Natural killer cell (primary cell): Measurements from ENCODE around the gene CST9L. TPM values are rescaled to one million over a fixed set of nuclear protein-coding genes. Genes with fewer than 3 reads are reported as not detected.

ENCODE experiments used
- ATAC-seq, 3 donors: fragments of 150-1000 bp in 2 of 3; fragments of 200-7000 bp in 1 of 3; cut with Tn5 transposase; 1 replicate in 1 of 3; 2 replicates in 2 of 3; pipeline ENCODE4 v1.10.0; 2021; ENCODE audit warnings: mild to moderate bottlenecking in 2 of 3, moderate library complexity in 2 of 3
- DNase-seq, 2 donors: peaks; one replicate each; pipeline versions ENCODE4 v3.0.0 to v3.0.0-alpha.2; 2013 to 2021; ENCODE audit warnings: mixed read lengths in 1 of 2
- H3K27ac ChIP-seq: one replicate; pipeline ENCODE4 v1.5.1; 2013; ENCODE audit warnings: mild to moderate bottlenecking, low read length
- H3K27me3 ChIP-seq: one replicate; pipeline ENCODE4 v1.6.1; 2013; ENCODE audit warnings: low read length; ENCODE audit not compliant: control insufficient read depth, insufficient read depth
- H3K36me3 ChIP-seq: one replicate; pipeline ENCODE4 v1.6.1; 2013; ENCODE audit warnings: low read length; ENCODE audit not compliant: control insufficient read depth, insufficient read depth
- H3K4me1 ChIP-seq: one replicate; pipeline ENCODE4 v1.6.1; 2013; ENCODE audit warnings: low read length; ENCODE audit not compliant: control insufficient read depth, insufficient read depth
- H3K4me3 ChIP-seq: one replicate; pipeline ENCODE4 v1.5.1; 2013; ENCODE audit warnings: low read length
- H3K9me3 ChIP-seq: one replicate; pipeline ENCODE4 v1.6.1; 2013; ENCODE audit warnings: low read length; ENCODE audit not compliant: control insufficient read depth, insufficient read depth
- H3K27ac Mint-ChIP-seq, 2 donors: one replicate each; pipeline ENCODE4 v1.8.0; 2022; ENCODE audit warnings: mild to moderate bottlenecking in 2 of 2, mixed read lengths in 2 of 2, moderate library complexity in 1 of 2
- H3K27me3 Mint-ChIP-seq, 2 donors: one replicate each; pipeline ENCODE4 v1.8.0; 2022; ENCODE audit warnings: low read depth in 2 of 2, mixed read lengths in 2 of 2
- H3K36me3 Mint-ChIP-seq: one replicate; pipeline ENCODE4 v1.8.0; 2022; ENCODE audit warnings: mixed read lengths
- H3K4me1 Mint-ChIP-seq, 2 donors: one replicate each; pipeline ENCODE4 v1.8.0; 2022; ENCODE audit warnings: mixed read lengths in 2 of 2
- H3K4me3 Mint-ChIP-seq: one replicate; pipeline ENCODE4 v1.8.0; 2022; ENCODE audit warnings: mild to moderate bottlenecking, moderate library complexity, mixed read lengths
- H3K9me3 Mint-ChIP-seq, 2 donors: one replicate each; pipeline ENCODE4 v1.8.0; 2022; ENCODE audit warnings: mixed read lengths in 2 of 2
- WGBS: methylation state at CpG from one replicate; pipeline ENCODE4 v1.1.7; 2013; ENCODE audit warnings: missing lambda C conversion rate; ENCODE audit not compliant: insufficient coverage; 5-methylcytosine and 5-hydroxymethylcytosine counted together
- intact Hi-C: fragments of 100-400 bp; cut with micrococcal nuclease; formaldehyde crosslinking; loops from one replicate; pipeline ENCODE4 v1.14.2; 2022
- total RNA-seq, 4 donors: library from RNA; stranded (reverse); fragments of 120-200 nt in 1 of 4; gene quantifications; one replicate each; pipeline versions ENCODE4 v1.2.3 to v1.2.4, GENCODE V29; 2013 to 2022
- TF ChIP-seq, protein P1 (sequence below): fragments of 200-600 bp; IDR thresholded peaks from one replicate; pipeline ENCODE4 v1.8.0; 2022; ENCODE audit warnings: antibody characterized with exemption

The CST9L gene
- total RNA-seq, 3 donors from 2014 or later (not counting 1 experiment from before 2014, with no cell fraction given), result not detected

DNA sequence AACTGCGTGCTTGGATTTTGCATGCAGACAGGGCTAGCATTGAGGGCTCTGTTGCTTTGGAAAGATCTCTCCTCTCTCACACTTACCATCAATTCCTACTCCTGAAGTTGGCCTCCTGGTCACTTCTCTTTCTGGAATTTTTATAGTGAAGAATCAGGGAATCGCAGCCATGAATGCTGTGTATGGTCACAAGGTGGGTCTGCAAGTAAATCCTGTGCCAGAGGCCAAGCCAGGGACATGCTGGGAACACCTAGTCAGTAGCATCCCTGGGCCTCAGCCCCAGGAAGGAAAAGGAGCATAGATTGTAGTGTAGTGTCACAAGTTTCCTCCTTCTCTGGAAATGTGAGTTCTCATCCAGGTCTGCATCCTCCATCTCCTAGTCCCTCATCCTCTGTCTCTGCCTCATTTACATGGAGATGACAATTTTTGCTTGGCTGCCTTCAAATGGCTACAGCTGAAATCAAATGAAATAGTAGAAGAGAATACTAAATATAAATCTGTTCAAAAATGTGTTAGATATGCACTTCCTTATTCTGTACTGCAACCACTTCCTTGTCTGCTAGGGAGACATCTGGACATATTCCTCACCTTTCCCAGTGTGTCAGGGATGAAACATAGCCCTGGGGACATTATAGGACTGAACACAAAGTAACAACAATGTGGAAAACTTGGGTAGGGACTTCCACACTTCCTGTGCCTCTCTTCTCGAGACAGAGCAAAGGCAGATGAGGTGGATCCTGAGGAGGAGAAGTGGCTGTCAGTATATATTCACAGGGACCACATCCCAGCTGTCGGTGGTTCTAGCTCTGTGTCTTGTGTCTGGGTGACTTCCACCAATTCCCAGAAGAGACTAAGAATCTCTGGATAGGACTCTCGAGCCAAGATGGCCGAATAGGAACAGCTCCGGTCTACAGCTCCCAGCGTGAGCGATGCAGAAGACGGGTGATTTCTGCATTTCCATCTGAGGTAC, 20.4 kb upstream of the CST9L start:
- no peak overlapping the region for H3K4me3 Mint-ChIP-seq
- H3K27me3 Mint-ChIP-seq, result peaks cover 0 to 3% of the 10 kb centered on the region in 2 donors
- no peak for ATAC-seq

DNA sequence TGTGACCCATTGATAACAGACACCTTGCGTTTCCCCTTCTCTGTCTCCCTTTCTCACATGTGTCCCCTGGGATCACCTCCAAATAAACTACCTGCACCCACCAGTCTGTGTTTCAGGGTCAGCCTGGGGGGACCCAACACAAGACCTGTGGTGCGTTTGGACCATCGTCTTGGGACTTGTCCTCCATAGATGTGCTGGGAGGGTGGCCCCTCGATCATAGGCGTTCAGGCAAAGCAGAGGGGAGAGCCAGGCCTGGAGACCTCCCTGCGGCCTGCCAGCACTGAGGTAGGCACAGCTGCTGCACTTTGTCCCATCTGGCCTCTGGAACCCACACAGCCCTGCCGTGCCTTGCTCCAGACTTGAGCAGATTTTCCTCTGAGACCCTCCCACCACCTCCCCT, 19.3 kb upstream of the CST9L start:
- H3K27ac ChIP-seq, result no peak overlapping the region
- Mint-ChIP-seq H3K27me3 (peaks cover 2 to 7% of the 10 kb centered on the region in 2 donors), H3K4me1 (peaks cover 6 to 8% of the 10 kb centered on the region in 2 donors), H3K4me3 (no peak overlapping the region), H3K36me3 (no peaks in the 10 kb centered on the region), H3K9me3 (no peaks in the 10 kb centered on the region), H3K27ac (no peak overlapping the region)
- 88% methylated on average over 7 of the region's 7 CpGs for WGBS
- no peak overlapping the region for H3K4me3 ChIP-seq
- no peak for DNase-seq
- peaks cover 4% of the 10 kb centered on the region for H3K4me1 ChIP-seq
- no peaks in the 10 kb centered on the region for H3K27me3 ChIP-seq
- H3K36me3 ChIP-seq, result no peaks in the 10 kb centered on the region
- TF ChIP-seq, protein P1, sequence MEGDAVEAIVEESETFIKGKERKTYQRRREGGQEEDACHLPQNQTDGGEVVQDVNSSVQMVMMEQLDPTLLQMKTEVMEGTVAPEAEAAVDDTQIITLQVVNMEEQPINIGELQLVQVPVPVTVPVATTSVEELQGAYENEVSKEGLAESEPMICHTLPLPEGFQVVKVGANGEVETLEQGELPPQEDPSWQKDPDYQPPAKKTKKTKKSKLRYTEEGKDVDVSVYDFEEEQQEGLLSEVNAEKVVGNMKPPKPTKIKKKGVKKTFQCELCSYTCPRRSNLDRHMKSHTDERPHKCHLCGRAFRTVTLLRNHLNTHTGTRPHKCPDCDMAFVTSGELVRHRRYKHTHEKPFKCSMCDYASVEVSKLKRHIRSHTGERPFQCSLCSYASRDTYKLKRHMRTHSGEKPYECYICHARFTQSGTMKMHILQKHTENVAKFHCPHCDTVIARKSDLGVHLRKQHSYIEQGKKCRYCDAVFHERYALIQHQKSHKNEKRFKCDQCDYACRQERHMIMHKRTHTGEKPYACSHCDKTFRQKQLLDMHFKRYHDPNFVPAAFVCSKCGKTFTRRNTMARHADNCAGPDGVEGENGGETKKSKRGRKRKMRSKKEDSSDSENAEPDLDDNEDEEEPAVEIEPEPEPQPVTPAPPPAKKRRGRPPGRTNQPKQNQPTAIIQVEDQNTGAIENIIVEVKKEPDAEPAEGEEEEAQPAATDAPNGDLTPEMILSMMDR, result no peak
- no peaks in the 10 kb centered on the region for H3K9me3 ChIP-seq
- intact Hi-C loops, result no loop called here
- ATAC-seq, result peak in 1 of 3 donors; percentile 21

More for the DNA sequence above, 20.4 kb upstream of the CST9L start:
- H3K27ac Mint-ChIP-seq, result no peak overlapping the region
- no peak for DNase-seq
- H3K9me3 Mint-ChIP-seq, result no peaks in the 10 kb centered on the region
- Histone ChIP-seq H3K27me3 (no peaks in the 10 kb centered on the region), H3K4me1 (peaks cover 4% of the 10 kb centered on the region), H3K4me3 (no peak overlapping the region), H3K36me3 (no peaks in the 10 kb centered on the region), H3K27ac (no peak overlapping the region), H3K9me3 (no peaks in the 10 kb centered on the region)
- TF ChIP-seq, protein P1, result no peak
- peaks cover 6 to 8% of the 10 kb centered on the region in 2 donors for H3K4me1 Mint-ChIP-seq
- intact Hi-C loops, result no loop called here
- no peaks in the 10 kb centered on the region for H3K36me3 Mint-ChIP-seq
- 84% methylated on average over 6 of the region's 10 CpGs for WGBS

DNA sequence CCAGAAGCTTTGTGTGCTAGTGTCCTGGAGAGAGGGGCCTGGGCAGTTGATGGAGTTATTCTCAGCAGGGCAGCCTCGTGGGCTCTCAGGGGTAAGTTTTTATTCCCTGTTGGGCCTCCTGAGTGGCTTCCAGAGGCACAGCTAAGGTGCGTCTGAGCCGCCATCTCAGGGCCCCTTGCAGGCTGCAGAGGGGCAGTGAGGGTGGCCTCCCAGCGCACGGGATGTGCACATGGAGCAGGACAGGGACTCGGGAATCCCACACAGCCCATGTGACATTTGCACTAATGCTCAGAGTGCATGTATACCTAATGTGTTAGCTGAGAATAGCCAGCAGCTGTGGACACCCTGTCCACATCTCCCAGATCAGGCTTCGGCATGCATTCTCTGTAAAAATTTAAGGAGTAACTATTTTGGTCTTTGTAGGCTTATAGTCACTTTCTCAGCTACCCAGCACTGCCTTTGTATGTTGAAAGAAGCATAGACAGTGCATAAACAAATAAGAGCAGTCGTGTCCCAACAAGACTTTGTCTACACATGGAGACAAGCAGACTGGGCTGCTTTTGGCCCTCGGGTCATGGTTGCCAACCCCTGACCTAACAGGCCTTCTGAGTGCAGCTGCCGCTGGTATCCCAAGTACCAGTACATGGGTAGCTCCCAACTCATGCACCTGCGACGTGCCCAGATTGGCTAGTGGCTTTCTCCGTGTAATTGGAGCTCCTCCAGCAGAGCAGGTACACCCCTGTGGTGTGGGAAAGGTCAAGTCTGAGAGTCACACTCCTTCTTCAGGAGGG, 18.6 kb upstream of the CST9L start:
- H3K27me3 Mint-ChIP-seq, result peaks cover 8 to 12% of the 10 kb centered on the region in 2 donors
- WGBS, result 82% methylated on average over 13 of the region's 13 CpGs
- H3K27ac ChIP-seq, result no peak overlapping the region
- no peaks in the 10 kb centered on the region for H3K9me3 ChIP-seq
- no peaks in the 10 kb centered on the region for H3K36me3 Mint-ChIP-seq
- no peaks in the 10 kb centered on the region for H3K9me3 Mint-ChIP-seq
- ATAC-seq, result peak in 1 of 3 donors; percentile 21
- no peak overlapping the region for H3K27ac Mint-ChIP-seq
- H3K4me1 ChIP-seq, result peaks cover 4% of the 10 kb centered on the region
- DNase-seq, result no peak
- no peak overlapping the region for H3K4me3 Mint-ChIP-seq
- H3K36me3 ChIP-seq, result no peaks in the 10 kb centered on the region
- intact Hi-C loops, result no loop called here
- TF ChIP-seq, protein P1, result no peak
- H3K4me1 Mint-ChIP-seq, result peaks cover 6 to 8% of the 10 kb centered on the region in 2 donors
- no peak overlapping the region for H3K4me3 ChIP-seq
- no peaks in the 10 kb centered on the region for H3K27me3 ChIP-seq
